SK-N-SH (cell line): ENCODE data around the gene ARHGEF28.
A peak's percentile ranks its signal among the peaks of the same experiment; 100 is the strongest.

Experiments
- POLR2AphosphoS5 ChIP-seq: IDR thresholded peaks from 2 replicates; pipeline ENCODE4 v1.6.1; 2012; ENCODE audit warnings: low read depth, low read length
- RAD21 ChIP-seq: IDR thresholded peaks from 2 replicates; pipeline ENCODE4 v1.6.1; 2012; ENCODE audit warnings: mild to moderate bottlenecking, low read length
- YY1 ChIP-seq: IDR thresholded peaks from 2 replicates; pipeline ENCODE4 v1.4.0; 2012; ENCODE audit warnings: low read depth, mild to moderate bottlenecking

GRCh38 chr5:73792687-73793320 is 166.8 kb downstream of the ARHGEF28 start:
- peak; percentile 99 for TF ChIP-seq RAD21
- no peak for TF ChIP-seq POLR2AphosphoS5
- TF ChIP-seq YY1: no peak
